ENCODE measurements around the gene HSD17B3.

DNA sequence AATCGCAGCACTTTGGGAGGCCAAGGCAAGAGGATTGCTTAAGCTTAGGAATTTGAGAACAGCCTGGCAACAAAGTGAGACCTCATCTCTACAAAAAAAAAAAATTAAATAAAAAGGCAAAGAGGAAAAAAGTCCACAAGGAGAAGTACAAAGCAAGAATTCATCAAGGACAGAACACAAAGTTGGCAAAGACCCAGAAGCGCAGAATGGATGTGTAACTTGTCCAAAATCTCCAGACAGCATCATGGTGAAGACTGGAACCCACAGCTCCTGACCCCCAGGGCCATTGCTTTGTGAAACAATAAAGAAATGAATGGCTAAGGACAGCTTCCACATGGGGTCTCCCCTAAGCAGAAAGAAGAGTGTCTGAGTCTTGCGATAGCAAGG is 7.8 kb downstream of the HSD17B3 start:
- TF ChIP-seq, protein P1, sequence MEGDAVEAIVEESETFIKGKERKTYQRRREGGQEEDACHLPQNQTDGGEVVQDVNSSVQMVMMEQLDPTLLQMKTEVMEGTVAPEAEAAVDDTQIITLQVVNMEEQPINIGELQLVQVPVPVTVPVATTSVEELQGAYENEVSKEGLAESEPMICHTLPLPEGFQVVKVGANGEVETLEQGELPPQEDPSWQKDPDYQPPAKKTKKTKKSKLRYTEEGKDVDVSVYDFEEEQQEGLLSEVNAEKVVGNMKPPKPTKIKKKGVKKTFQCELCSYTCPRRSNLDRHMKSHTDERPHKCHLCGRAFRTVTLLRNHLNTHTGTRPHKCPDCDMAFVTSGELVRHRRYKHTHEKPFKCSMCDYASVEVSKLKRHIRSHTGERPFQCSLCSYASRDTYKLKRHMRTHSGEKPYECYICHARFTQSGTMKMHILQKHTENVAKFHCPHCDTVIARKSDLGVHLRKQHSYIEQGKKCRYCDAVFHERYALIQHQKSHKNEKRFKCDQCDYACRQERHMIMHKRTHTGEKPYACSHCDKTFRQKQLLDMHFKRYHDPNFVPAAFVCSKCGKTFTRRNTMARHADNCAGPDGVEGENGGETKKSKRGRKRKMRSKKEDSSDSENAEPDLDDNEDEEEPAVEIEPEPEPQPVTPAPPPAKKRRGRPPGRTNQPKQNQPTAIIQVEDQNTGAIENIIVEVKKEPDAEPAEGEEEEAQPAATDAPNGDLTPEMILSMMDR (IDR thresholded peaks at IDR 0.05 in 8 of 11, conservative IDR thresholded peaks at IDR 0.05 in 3 of 11) = no peak
- TF ChIP-seq POLR2AphosphoS5 (IDR thresholded peaks at IDR 0.05) (no peak), POLR2A (IDR thresholded peaks at IDR 0.05) (no peak)

All from spleen (tissue), 7 donors.